Activated CD4-positive, alpha-beta T cell treated with anti-CD3 and anti-CD28 coated beads, Interleukin-2, amount 50 U/mL, for 16 hours (primary cell): Measurements from ENCODE around the gene MDN1.
"Not testable (repeated sequence)": the region's sequence is repeated elsewhere in the genome, so short reads cannot be mapped to it uniquely, and the experiment has no call there.

Experiments
- DNase-seq: peaks from one replicate; pipeline ENCODE4 v3.0.0-alpha.2; 2020

The MDN1 gene

GRCh38 chr6:89750338-89750737 lies 69.3 kb downstream of the MDN1 start:
- DNase-seq: no peak

GRCh38 chr6:89749918-89750317 lies 69.7 kb downstream of the MDN1 start:
- no peak for DNase-seq

GRCh38 chr6:89745716-89746115 lies 73.9 kb downstream of the MDN1 start:
- no peak for DNase-seq

GRCh38 chr6:89745096-89745495 lies 74.5 kb downstream of the MDN1 start:
- no peak for DNase-seq

- DNase-seq: no peak
These were observed 82.7 kb downstream of the MDN1 start for GRCh38 chr6:89736893-89737292.

- DNase-seq: no peak
These were observed 85.1 kb downstream of the MDN1 start for GRCh38 chr6:89734526-89734925.

- no peak for DNase-seq
These were observed 87.5 kb downstream of the MDN1 start for GRCh38 chr6:89731924-89732567.

GRCh38 chr6:89731262-89731661 lies 88.3 kb downstream of the MDN1 start:
- not testable (repeated sequence) for DNase-seq

- no peak for DNase-seq
These were observed 89.8 kb downstream of the MDN1 start for GRCh38 chr6:89729818-89730217.

- no peak for DNase-seq
These were observed 92.1 kb downstream of the MDN1 start for GRCh38 chr6:89727501-89727900.

- no peak for DNase-seq
These were observed 94.6 kb downstream of the MDN1 start for GRCh38 chr6:89724981-89725380.

- DNase-seq: no peak
These were observed 96.5 kb downstream of the MDN1 start for GRCh38 chr6:89723046-89723445.

- DNase-seq: no peak
These were observed 103.1 kb downstream of the MDN1 start for GRCh38 chr6:89716532-89716931.

GRCh38 chr6:89711801-89712200 lies 107.8 kb downstream of the MDN1 start:
- no peak for DNase-seq

- no peak for DNase-seq
These were observed 111.3 kb downstream of the MDN1 start for GRCh38 chr6:89708316-89708715.

GRCh38 chr6:89707766-89708165 lies 111.8 kb downstream of the MDN1 start:
- no peak for DNase-seq

GRCh38 chr6:89706121-89706520 lies 113.5 kb downstream of the MDN1 start:
- DNase-seq: no peak

- DNase-seq: no peak
These were observed 116.3 kb downstream of the MDN1 start for GRCh38 chr6:89703292-89703691.

GRCh38 chr6:89702349-89702748 lies 117.2 kb downstream of the MDN1 start:
- DNase-seq: no peak

- no peak for DNase-seq
These were observed 123.9 kb downstream of the MDN1 start for GRCh38 chr6:89695667-89696066.

GRCh38 chr6:89694428-89694827 lies 125.2 kb downstream of the MDN1 start:
- no peak for DNase-seq

- no peak for DNase-seq
These were observed 126.4 kb downstream of the MDN1 start for GRCh38 chr6:89693207-89693606.

- DNase-seq: no peak
These were observed 127.3 kb downstream of the MDN1 start for GRCh38 chr6:89692256-89692655.

GRCh38 chr6:89690944-89691324 lies 128.7 kb downstream of the MDN1 start:
- DNase-seq: no peak

- DNase-seq: no peak
These were observed 129.9 kb downstream of the MDN1 start for GRCh38 chr6:89689732-89690131.

GRCh38 chr6:89688328-89688727 lies 131.3 kb downstream of the MDN1 start:
- DNase-seq: no peak
